Breast epithelium (tissue), 3 donors: ENCODE data around the gene TOP3A.

Source experiments
- POLR2A ChIP-seq: fragments of 450-650 bp; IDR thresholded peaks from one replicate; pipeline ENCODE4 v1.6.1; 2016; ENCODE audit warnings: antibody characterized with exemption, mild to moderate bottlenecking, moderate library complexity
- TF ChIP-seq, protein P1 (sequence below), 3 donors: fragments of 450-650 bp; IDR thresholded peaks; one replicate each; pipeline ENCODE4 v1.5.1; 2016 to 2017; ENCODE audit warnings: antibody characterized with exemption in 3 of 3, mild to moderate bottlenecking in 3 of 3, moderate library complexity in 3 of 3

- TF ChIP-seq, protein P1, sequence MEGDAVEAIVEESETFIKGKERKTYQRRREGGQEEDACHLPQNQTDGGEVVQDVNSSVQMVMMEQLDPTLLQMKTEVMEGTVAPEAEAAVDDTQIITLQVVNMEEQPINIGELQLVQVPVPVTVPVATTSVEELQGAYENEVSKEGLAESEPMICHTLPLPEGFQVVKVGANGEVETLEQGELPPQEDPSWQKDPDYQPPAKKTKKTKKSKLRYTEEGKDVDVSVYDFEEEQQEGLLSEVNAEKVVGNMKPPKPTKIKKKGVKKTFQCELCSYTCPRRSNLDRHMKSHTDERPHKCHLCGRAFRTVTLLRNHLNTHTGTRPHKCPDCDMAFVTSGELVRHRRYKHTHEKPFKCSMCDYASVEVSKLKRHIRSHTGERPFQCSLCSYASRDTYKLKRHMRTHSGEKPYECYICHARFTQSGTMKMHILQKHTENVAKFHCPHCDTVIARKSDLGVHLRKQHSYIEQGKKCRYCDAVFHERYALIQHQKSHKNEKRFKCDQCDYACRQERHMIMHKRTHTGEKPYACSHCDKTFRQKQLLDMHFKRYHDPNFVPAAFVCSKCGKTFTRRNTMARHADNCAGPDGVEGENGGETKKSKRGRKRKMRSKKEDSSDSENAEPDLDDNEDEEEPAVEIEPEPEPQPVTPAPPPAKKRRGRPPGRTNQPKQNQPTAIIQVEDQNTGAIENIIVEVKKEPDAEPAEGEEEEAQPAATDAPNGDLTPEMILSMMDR (IDR thresholded peaks at IDR 0.05) = no peak
- no peak for TF ChIP-seq POLR2A
Measured at GRCh38 chr17:18256776-18257175, 58.0 kb downstream of the TOP3A start.
